HG03064 (cell line): ENCODE results near the gene ATRN.
"Not testable (repeated sequence)": the region's sequence is repeated elsewhere in the genome, so short reads cannot be mapped to it uniquely, and the experiment has no call there.

ENCODE experiments used
- ATAC-seq: cut with Tn5 transposase; IDR thresholded peaks from one replicate; pipeline ENCODE4 v1.9.1; 2021; ENCODE audit warnings: low read depth; ENCODE audit not compliant: unreplicated experiment

ATRN gene

GRCh38 chr20:3464166-3464565 is 6.7 kb upstream of the ATRN start:
- no peak for ATAC-seq

GRCh38 chr20:3465301-3465700 is 5.5 kb upstream of the ATRN start:
- no peak for ATAC-seq

GRCh38 chr20:3470208-3470626 is 601 bp upstream of the ATRN start:
- no peak for ATAC-seq

GRCh38 chr20:3471397-3472021 is 691 bp downstream of the ATRN start:
- ATAC-seq = no peak

GRCh38 chr20:3472105-3472504 is 1.3 kb downstream of the ATRN start:
- ATAC-seq = no peak

- no peak for ATAC-seq
Measured at GRCh38 chr20:3473324-3473723, 2.5 kb downstream of the ATRN start.

- ATAC-seq = no peak
Measured at GRCh38 chr20:3473944-3474343, 3.1 kb downstream of the ATRN start.

GRCh38 chr20:3477003-3477860 is 6.4 kb downstream of the ATRN start:
- ATAC-seq = not testable (repeated sequence)

GRCh38 chr20:3477861-3478544 is 7.2 kb downstream of the ATRN start:
- no peak for ATAC-seq

GRCh38 chr20:3479025-3479424 is 8.2 kb downstream of the ATRN start:
- no peak for ATAC-seq

GRCh38 chr20:3479759-3480615 is 9.2 kb downstream of the ATRN start:
- no peak for ATAC-seq

- no peak for ATAC-seq
Measured at GRCh38 chr20:3483309-3483708, 12.5 kb downstream of the ATRN start.

- ATAC-seq = no peak
Measured at GRCh38 chr20:3483784-3484183, 13.0 kb downstream of the ATRN start.

- no peak for ATAC-seq
Measured at GRCh38 chr20:3485913-3486312, 15.1 kb downstream of the ATRN start.

- ATAC-seq = no peak
Measured at GRCh38 chr20:3486850-3487249, 16.0 kb downstream of the ATRN start.

- no peak for ATAC-seq
Measured at GRCh38 chr20:3492669-3493068, 21.9 kb downstream of the ATRN start.

- no peak for ATAC-seq
Measured at GRCh38 chr20:3494218-3494617, 23.4 kb downstream of the ATRN start.

GRCh38 chr20:3502878-3503277 is 32.1 kb downstream of the ATRN start:
- ATAC-seq = no peak

- no peak for ATAC-seq
Measured at GRCh38 chr20:3505148-3505547, 34.3 kb downstream of the ATRN start.

- ATAC-seq = no peak
Measured at GRCh38 chr20:3509064-3509463, 38.2 kb downstream of the ATRN start.

GRCh38 chr20:3510110-3510509 is 39.3 kb downstream of the ATRN start:
- ATAC-seq = no peak
